Neural cell (in vitro differentiated cells): ENCODE measurements around the gene CDH7.

Experiments
- CTCF ChIP-seq: fragments of 450-650 bp; IDR thresholded peaks from 2 replicates; pipeline ENCODE4 v1.5.1; 2014; ENCODE audit warnings: antibody characterized with exemption, mild to moderate bottlenecking, moderate library complexity; ENCODE audit not compliant: poor library complexity, severe bottlenecking
- EP300 ChIP-seq: fragments of 450-650 bp; conservative IDR thresholded peaks from 2 replicates; pipeline ENCODE4 v1.6.1; 2014; ENCODE audit warnings: antibody characterized with exemption, mild to moderate bottlenecking, moderate library complexity; ENCODE audit not compliant: poor library complexity, severe bottlenecking
- EZH2 ChIP-seq: fragments of 200-600, 300-800 bp; shearing (Covaris generic), sonication (generic); IDR thresholded peaks from 2 replicates; pipeline ENCODE4 v1.6.1; 2014; ENCODE audit warnings: antibody characterized with exemption, low read length, borderline replicate concordance, mild to moderate bottlenecking; ENCODE audit not compliant: insufficient read depth, poor library complexity, severe bottlenecking
- POLR2AphosphoS5 ChIP-seq: IDR thresholded peaks from 2 replicates; pipeline ENCODE4 v1.6.1; 2012
- RAD21 ChIP-seq: fragments of 450-650 bp; conservative IDR thresholded peaks from 2 replicates; pipeline ENCODE4 v1.6.1; 2014; ENCODE audit warnings: antibody characterized with exemption, mild to moderate bottlenecking, moderate library complexity
- REST ChIP-seq: IDR thresholded peaks from 2 replicates; pipeline ENCODE4 v1.6.1; 2012; ENCODE audit warnings: borderline replicate concordance
- SMC3 ChIP-seq: fragments of 450-650 bp; conservative IDR thresholded peaks from 2 replicates; pipeline ENCODE4 v1.6.1; 2014; ENCODE audit warnings: antibody characterized with exemption, mild to moderate bottlenecking, moderate library complexity; ENCODE audit not compliant: poor library complexity
- TAF1 ChIP-seq: IDR thresholded peaks from 2 replicates; pipeline ENCODE4 v1.6.1; 2012; ENCODE audit warnings: low read depth

- TF ChIP-seq CTCF (peak; percentile 54), TAF1 (no peak), POLR2AphosphoS5 (no peak), EZH2 (no peak), EP300 (no peak), REST (no peak), RAD21 (peak; percentile 46), SMC3 (peak; percentile 30)
Observed at GRCh38 chr18:65725251-65726050, 25.4 kb upstream of the CDH7 start.
